K562 (cell line): Measurements from ENCODE around the gene RPL28. TPM values are rescaled to one million over a fixed set of nuclear protein-coding genes. Genes with fewer than 3 reads are reported as not detected.

Experiments
- ATAC-seq: fragments of 200-7000 bp; cut with Tn5 transposase; 3 replicates; pipeline ENCODE4 v1.9.1; 2020; ENCODE audit warnings: moderate library complexity
- BruUV-seq: library from RNA; stranded (reverse); fragments of 400-500 nt; replicated peaks from 2 replicates; lab custom pipeline; 2021; lab: Mats Ljungman, UMichigan
- CTCF ChIA-PET: fragments of 300-600 bp; formaldehyde crosslinking; extraction: SDS; loops from one replicate; lab custom pipeline; 2021; ENCODE audit warnings: low intra/inter-chr PET ratio; lab: Yijun Ruan, JAX
- POLR2A ChIA-PET: fragments of 300-600, 350-650 bp; sonication (Branson Sonifier 250); formaldehyde crosslinking; extraction: SDS; loops from one replicate; lab custom pipeline; 2021; ENCODE audit warnings: antibody characterized with exemption, inconsistent platforms; lab: Yijun Ruan, JAX
- DNase-seq, 4 experiments: peaks; one replicate each; pipeline versions ENCODE4 v3.0.0 to v3.0.0-alpha.2; 2011 to 2018; ENCODE audit warnings: low spot score in 3 of 4, mixed read lengths in 3 of 4; ENCODE audit errors: extremely low read depth in 1 of 4
- FAIRE-seq: peaks from 2 replicates; lab custom pipeline; 2011; peaks lifted over from hg19 to GRCh38; lab: Jason Lieb, UNC
- H2AFZ ChIP-seq: 2 replicates; pipeline ENCODE4 v1.6.0; 2011; ENCODE audit warnings: low read depth, low read length, control low read depth, inconsistent platforms
- H3K27ac ChIP-seq: fragments of 200-600 bp; 3 replicates; pipeline ENCODE4 v1.8.0; 2011; ENCODE audit warnings: low read depth, mild to moderate bottlenecking, control low read depth, inconsistent platforms, low read length, moderate library complexity, mixed read lengths; ENCODE audit errors: extremely low read depth
- H3K27me3 ChIP-seq, 2 experiments: fragments of 300-600 bp in 1 of 2; 2 replicates in 1 of 2; 3 replicates in 1 of 2; pipeline versions ENCODE4 v1.6.0 to v1.8.0; 2011; ENCODE audit warnings: inconsistent platforms in 2 of 2, low read length in 2 of 2, mild to moderate bottlenecking in 1 of 2, mixed read lengths in 1 of 2, moderate library complexity in 1 of 2; ENCODE audit not compliant: control insufficient read depth in 2 of 2, insufficient read depth in 2 of 2
- H3K36me3 ChIP-seq: fragments of 300-600 bp; 3 replicates; pipeline ENCODE4 v1.8.0; 2011; ENCODE audit warnings: mild to moderate bottlenecking, low read length, inconsistent platforms; ENCODE audit not compliant: control insufficient read depth, insufficient read depth
- H3K4me1 ChIP-seq, 2 experiments: fragments of 200-600 bp in 1 of 2; replicated peaks in 1 of 2; 2 replicates in 1 of 2; 3 replicates in 1 of 2; pipeline versions ENCODE4 v1.5.1 to v1.8.0; 2011; ENCODE audit warnings: inconsistent platforms in 2 of 2, low read length in 2 of 2, mild to moderate bottlenecking in 1 of 2, mixed read lengths in 1 of 2, moderate library complexity in 1 of 2; ENCODE audit not compliant: control insufficient read depth in 2 of 2, insufficient read depth in 2 of 2
- H3K4me2 ChIP-seq: 2 replicates; pipeline ENCODE4 v1.6.1; 2011; ENCODE audit warnings: low read length, control low read depth, inconsistent platforms, mixed read lengths; ENCODE audit not compliant: insufficient read depth
- H3K4me3 ChIP-seq: fragments of 200-600 bp; sonication (generic), shearing (Covaris generic); 2 replicates; pipeline ENCODE4 v1.5.1; 2016; ENCODE audit warnings: control low read depth, inconsistent platforms
- H3K79me2 ChIP-seq: fragments of 200-600 bp; 3 replicates; pipeline ENCODE4 v1.8.0; 2011; ENCODE audit warnings: low read length, inconsistent platforms; ENCODE audit not compliant: control insufficient read depth, insufficient read depth
- H3K9ac ChIP-seq, 2 experiments: 2 replicates each; pipeline versions ENCODE4 v1.6.0 to v1.6.1; 2011; ENCODE audit warnings: low read depth in 2 of 2, low read length in 2 of 2, control low read depth in 1 of 2, inconsistent platforms in 1 of 2, mild to moderate bottlenecking in 1 of 2, mixed read lengths in 1 of 2; ENCODE audit not compliant: insufficient read depth in 1 of 2
- H3K9me1 ChIP-seq: one replicate; pipeline ENCODE4 v1.6.0; 2011; ENCODE audit warnings: inconsistent platforms, mild to moderate bottlenecking, low read length, moderate library complexity; ENCODE audit not compliant: control insufficient read depth, insufficient read depth
- H3K9me3 ChIP-seq: replicated peaks from 2 replicates; pipeline ENCODE4 v1.5.1; 2011; ENCODE audit warnings: low read depth, low read length, inconsistent platforms; ENCODE audit not compliant: control insufficient read depth, insufficient read depth
- H4K20me1 ChIP-seq: replicated peaks from 2 replicates; pipeline ENCODE4 v1.6.1; 2011; ENCODE audit warnings: low read length, inconsistent platforms, mixed read lengths; ENCODE audit not compliant: control insufficient read depth, insufficient read depth
- DPF2 ChIP-seq: fragments of 450-650 bp; IDR thresholded peaks from 2 replicates; pipeline ENCODE4 v1.6.1; 2016
- NR4A1 ChIP-seq, 2 experiments: fragments of 250-450 bp in 1 of 2; fragments of 450-650 bp in 1 of 2; sonication (Bioruptor Pico) in 1 of 2; IDR thresholded peaks; 2 replicates each; pipeline versions ENCODE4 v1.4.0 to v1.6.1; 2016 to 2020; ENCODE audit warnings: mild to moderate bottlenecking in 2 of 2, missing compliant biosample characterization in 1 of 2, missing genetic modification characterization in 1 of 2, moderate library complexity in 1 of 2
- RB1 ChIP-seq: fragments of 450-650 bp; IDR thresholded peaks from 2 replicates; pipeline ENCODE4 v1.6.1; 2017; ENCODE audit warnings: low read depth, mild to moderate bottlenecking
- TBP ChIP-seq: optimal IDR thresholded peaks from 2 replicates; pipeline ENCODE3; 2011; ENCODE audit warnings: low read depth, low read length, improper control_type of control experiment
- ZBTB7A ChIP-seq: IDR thresholded peaks from 2 replicates; pipeline ENCODE4 v1.6.1; 2011; ENCODE audit warnings: low read depth, mild to moderate bottlenecking, low read length, moderate library complexity, borderline replicate concordance; ENCODE audit not compliant: control insufficient read depth
- ZNF347 ChIP-seq: fragments of 450-650 bp; formaldehyde crosslinking; IDR thresholded peaks from 2 replicates; pipeline ENCODE4 v1.4.0; 2020; ENCODE audit warnings: low read depth, mild to moderate bottlenecking, moderate library complexity
- ZNF766 ChIP-seq: fragments of 200-800 bp; sonication (Bioruptor generic); conservative IDR thresholded peaks from 2 replicates; pipeline ENCODE4 v1.6.1; 2016; ENCODE audit warnings: missing genetic modification characterization, missing compliant biosample characterization
- WGBS: fragments of 100-300 bp; shearing (Covaris generic); methylation state at CpG from one replicate; pipeline ENCODE4 v1.1.6; 2016; ENCODE audit warnings: low coverage, mixed read lengths; ENCODE audit not compliant: insufficient coverage; ENCODE audit errors: missing lambda C conversion rate; 5-methylcytosine and 5-hydroxymethylcytosine counted together
- in situ Hi-C: fragments of 300-500 bp; cut with MboI; formaldehyde crosslinking; loops from 4 replicates; pipeline ENCODE4 v1.15.0; 2018; ENCODE audit warnings: inconsistent platforms, mixed read lengths
- intact Hi-C: fragments of 100-400 bp; cut with micrococcal nuclease; formaldehyde crosslinking; loops from 2 replicates; pipeline ENCODE4 v1.14.2; 2022
- polyA plus RNA-seq, 8 experiments: library from polyadenylated mRNA; depleted of rRNA in 4 of 8; stranded (reverse) in 5 of 8; unstranded in 3 of 8; fragments of >200 nt; fragmentation: Nextera tagmentation in 2 of 8; fragmentation: Illumina TruSeq in 1 of 8; extraction: Ambion mirVana in 2 of 8; extraction: Trizol in 1 of 8; gene quantifications; 2 replicates each; pipeline versions ENCODE4 v1.2.1 to v1.2.3, GENCODE V29; 2011 to 2014; ENCODE audit warnings: inconsistent platforms in 1 of 8, missing spikeins in 1 of 8
- total RNA-seq, 7 experiments: library from RNA; depleted of rRNA in 6 of 7; stranded (reverse); fragments of >200 nt in 6 of 7; fragmentation: Illumina TruSeq in 2 of 7; extraction: Trizol in 2 of 7; gene quantifications; 2 replicates each; pipeline versions ENCODE4 v1.2.1 to v1.2.3, GENCODE V29; 2011 to 2021; ENCODE audit warnings: low replicate concordance in 1 of 7
- TF ChIP-seq, protein P1 (sequence below), 3 experiments: fragments of 200-800 bp in 1 of 3; fragments of 250-450 bp in 1 of 3; fragments of 450-650 bp in 1 of 3; sonication (Bioruptor Pico) in 1 of 3; sonication (Bioruptor generic) in 1 of 3; formaldehyde crosslinking in 1 of 3; IDR thresholded peaks; 2 replicates each; pipeline versions ENCODE4 v1.6.1 to v1.8.0; 2016 to 2022; ENCODE audit warnings: mild to moderate bottlenecking in 2 of 3, missing genetic modification characterization in 2 of 3, missing compliant biosample characterization in 1 of 3, moderate library complexity in 1 of 3
- TF ChIP-seq, protein P2 (sequence below): fragments of 250-450 bp; sonication (Bioruptor Pico); IDR thresholded peaks from 2 replicates; pipeline ENCODE4 v1.5.0; 2021; ENCODE audit warnings: mild to moderate bottlenecking, borderline replicate concordance
- TF ChIP-seq, protein P3 (sequence below): fragments of 450-650 bp; IDR thresholded peaks from 2 replicates; pipeline ENCODE4 v1.6.1; 2016; ENCODE audit warnings: mild to moderate bottlenecking

RPL28 gene
- total and polyA plus RNA-seq, 9 of the 15 experiments (the other 6 are each of a cell fraction or from before 2014, with no cell fraction given), result 124 to 3,106 (median 622) TPM

DNA sequence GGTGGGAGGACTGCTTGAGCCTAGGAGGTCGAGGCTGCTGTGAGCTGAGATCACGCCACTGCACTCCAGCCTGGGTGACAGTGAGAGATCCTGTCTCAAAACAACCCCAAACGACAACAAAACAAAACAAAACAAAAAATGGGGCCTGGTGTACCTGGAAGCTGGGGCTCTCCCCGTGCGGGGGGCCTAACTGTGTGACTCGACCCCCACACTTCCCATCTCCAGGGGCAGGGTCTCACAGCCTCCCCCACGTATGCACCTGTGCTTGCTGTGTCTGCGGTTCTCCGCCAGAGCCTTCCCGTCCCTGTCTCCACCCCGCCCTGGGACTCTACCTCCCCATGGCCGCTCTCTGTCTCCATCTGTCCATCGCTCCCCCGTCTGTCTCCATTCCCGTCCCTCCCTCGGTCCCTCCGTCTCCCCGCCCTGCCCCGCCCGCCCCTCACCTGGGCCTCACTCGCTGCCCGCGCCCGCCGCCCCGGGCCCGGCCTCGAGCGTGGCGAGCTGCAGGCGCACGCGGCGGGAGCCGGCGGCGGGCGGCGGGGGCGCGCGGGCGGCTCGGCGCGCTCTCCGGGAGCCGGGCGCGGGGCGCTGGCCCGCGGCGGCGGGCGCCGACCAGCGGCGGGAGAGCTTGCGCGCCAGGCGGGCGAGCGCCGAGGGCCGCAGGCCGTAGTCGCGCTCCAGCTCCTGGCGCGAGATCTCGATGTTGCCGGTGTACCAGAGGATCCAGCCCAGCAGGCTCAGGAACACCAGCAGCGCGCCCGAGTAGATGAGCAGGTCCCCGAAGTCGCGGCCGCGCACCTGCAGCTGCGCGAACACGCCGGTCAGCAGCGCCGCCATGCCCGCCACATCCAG is 2.2 kb upstream of the RPL28 start:
- ATAC-seq (peak; percentile 35), DNase-seq (peak; percentile 74 to 78 (median 74)), FAIRE-seq (no peak)
- Histone ChIP-seq H3K4me2 (peak overlapping the region; percentile 94), H3K4me1 (peaks cover 32 to 49% of the 10 kb centered on the region in 2 experiments), H3K9me3 (no peaks in the 10 kb centered on the region; the same call in 1 of the 2 replicates), H3K4me3 (peak overlapping the region; percentile 77), H4K20me1 (peaks cover 25% of the 10 kb centered on the region), H3K27me3 (no peaks in the 10 kb centered on the region), H2AFZ (peak overlapping the region; percentile 89), H3K9me1 (peaks cover 3% of the 10 kb centered on the region), H3K27ac (peak overlapping the region; percentile 97), H3K79me2 (peaks cover 59% of the 10 kb centered on the region), H3K9ac (peak overlapping the region; percentile 94 to 97), H3K36me3 (peaks cover 26% of the 10 kb centered on the region)
- intact Hi-C loops, result loop anchor here (2.0 kb wide), 1 partner anchor 167 kb away; no protein-coding TSS in a partner anchor
- TSS peak; percentile 80 for BruUV-seq
- 6% methylated on average over 33 of the region's 88 CpGs for WGBS
- in situ Hi-C loops, result no loop called here
- ChIA-PET CTCF (no interaction called here), POLR2A (interaction anchor here (0.5 to 12.9 kb wide), 23 partner anchors 8 to 474 kb away, joined by 3 to 195 read pairs (median 4); partner anchors contain the start of genes ISOC2, KMT5C, PTPRH and UBE2S)
- TF ChIP-seq ZBTB7A (0 out of 2 replicates have a peak, but pooled peaks have one; percentile 15), ZNF347 (CRISPR knock-in tag) (no peak), TBP (peak; percentile 51), ZNF766 (CRISPR knock-in tag) (0 out of 2 replicates have a peak, but pooled peaks have one; percentile 15), RB1 (peak; percentile 61; the same call in 1 of the 2 replicates), DPF2 (peak; percentile 32; the same call in 1 of the 2 replicates), NR4A1 (CRISPR knock-in tag; IDR thresholded peaks at IDR 0.05) (0 out of 2 replicates have a peak, but pooled peaks have one; percentile 18), NR4A1 (tag; IDR thresholded peaks at IDR 0.05) (no peak)
- TF ChIP-seq, protein P1, sequence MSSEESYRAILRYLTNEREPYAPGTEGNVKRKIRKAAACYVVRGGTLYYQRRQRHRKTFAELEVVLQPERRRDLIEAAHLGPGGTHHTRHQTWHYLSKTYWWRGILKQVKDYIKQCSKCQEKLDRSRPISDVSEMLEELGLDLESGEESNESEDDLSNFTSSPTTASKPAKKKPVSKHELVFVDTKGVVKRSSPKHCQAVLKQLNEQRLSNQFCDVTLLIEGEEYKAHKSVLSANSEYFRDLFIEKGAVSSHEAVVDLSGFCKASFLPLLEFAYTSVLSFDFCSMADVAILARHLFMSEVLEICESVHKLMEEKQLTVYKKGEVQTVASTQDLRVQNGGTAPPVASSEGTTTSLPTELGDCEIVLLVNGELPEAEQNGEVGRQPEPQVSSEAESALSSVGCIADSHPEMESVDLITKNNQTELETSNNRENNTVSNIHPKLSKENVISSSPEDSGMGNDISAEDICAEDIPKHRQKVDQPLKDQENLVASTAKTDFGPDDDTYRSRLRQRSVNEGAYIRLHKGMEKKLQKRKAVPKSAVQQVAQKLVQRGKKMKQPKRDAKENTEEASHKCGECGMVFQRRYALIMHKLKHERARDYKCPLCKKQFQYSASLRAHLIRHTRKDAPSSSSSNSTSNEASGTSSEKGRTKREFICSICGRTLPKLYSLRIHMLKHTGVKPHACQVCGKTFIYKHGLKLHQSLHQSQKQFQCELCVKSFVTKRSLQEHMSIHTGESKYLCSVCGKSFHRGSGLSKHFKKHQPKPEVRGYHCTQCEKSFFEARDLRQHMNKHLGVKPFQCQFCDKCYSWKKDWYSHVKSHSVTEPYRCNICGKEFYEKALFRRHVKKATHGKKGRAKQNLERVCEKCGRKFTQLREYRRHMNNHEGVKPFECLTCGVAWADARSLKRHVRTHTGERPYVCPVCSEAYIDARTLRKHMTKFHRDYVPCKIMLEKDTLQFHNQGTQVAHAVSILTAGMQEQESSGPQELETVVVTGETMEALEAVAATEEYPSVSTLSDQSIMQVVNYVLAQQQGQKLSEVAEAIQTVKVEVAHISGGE (CRISPR knock-in tag; IDR thresholded peaks at IDR 0.05), result peak in 1 of 3 experiments; percentile 42; a peak in 1 of 6 replicates
- TF ChIP-seq, protein P2, sequence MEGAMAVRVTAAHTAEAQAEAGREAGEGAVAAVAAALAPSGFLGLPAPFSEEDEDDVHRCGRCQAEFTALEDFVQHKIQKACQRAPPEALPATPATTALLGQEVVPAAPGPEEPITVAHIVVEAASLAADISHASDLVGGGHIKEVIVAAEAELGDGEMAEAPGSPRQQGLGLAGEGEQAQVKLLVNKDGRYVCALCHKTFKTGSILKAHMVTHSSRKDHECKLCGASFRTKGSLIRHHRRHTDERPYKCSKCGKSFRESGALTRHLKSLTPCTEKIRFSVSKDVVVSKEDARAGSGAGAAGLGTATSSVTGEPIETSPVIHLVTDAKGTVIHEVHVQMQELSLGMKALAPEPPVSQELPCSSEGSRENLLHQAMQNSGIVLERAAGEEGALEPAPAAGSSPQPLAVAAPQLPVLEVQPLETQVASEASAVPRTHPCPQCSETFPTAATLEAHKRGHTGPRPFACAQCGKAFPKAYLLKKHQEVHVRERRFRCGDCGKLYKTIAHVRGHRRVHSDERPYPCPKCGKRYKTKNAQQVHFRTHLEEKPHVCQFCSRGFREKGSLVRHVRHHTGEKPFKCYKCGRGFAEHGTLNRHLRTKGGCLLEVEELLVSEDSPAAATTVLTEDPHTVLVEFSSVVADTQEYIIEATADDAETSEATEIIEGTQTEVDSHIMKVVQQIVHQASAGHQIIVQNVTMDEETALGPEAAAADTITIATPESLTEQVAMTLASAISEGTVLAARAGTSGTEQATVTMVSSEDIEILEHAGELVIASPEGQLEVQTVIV (CRISPR knock-in tag), result no peak
- TF ChIP-seq, protein P3, sequence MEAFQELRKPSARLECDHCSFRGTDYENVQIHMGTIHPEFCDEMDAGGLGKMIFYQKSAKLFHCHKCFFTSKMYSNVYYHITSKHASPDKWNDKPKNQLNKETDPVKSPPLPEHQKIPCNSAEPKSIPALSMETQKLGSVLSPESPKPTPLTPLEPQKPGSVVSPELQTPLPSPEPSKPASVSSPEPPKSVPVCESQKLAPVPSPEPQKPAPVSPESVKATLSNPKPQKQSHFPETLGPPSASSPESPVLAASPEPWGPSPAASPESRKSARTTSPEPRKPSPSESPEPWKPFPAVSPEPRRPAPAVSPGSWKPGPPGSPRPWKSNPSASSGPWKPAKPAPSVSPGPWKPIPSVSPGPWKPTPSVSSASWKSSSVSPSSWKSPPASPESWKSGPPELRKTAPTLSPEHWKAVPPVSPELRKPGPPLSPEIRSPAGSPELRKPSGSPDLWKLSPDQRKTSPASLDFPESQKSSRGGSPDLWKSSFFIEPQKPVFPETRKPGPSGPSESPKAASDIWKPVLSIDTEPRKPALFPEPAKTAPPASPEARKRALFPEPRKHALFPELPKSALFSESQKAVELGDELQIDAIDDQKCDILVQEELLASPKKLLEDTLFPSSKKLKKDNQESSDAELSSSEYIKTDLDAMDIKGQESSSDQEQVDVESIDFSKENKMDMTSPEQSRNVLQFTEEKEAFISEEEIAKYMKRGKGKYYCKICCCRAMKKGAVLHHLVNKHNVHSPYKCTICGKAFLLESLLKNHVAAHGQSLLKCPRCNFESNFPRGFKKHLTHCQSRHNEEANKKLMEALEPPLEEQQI, result no peak
